Keratinocyte (primary cell): ENCODE measurements around the gene EZH2.

Experiments used
- CTCF ChIP-seq, 3 experiments: IDR thresholded peaks in 1 of 3; conservative IDR thresholded peaks in 1 of 3; optimal IDR thresholded peaks in 1 of 3; 2 replicates in 2 of 3; 3 replicates in 1 of 3; pipeline versions ENCODE3 to v1.5.1; 2011; ENCODE audit warnings: low read length in 3 of 3, mild to moderate bottlenecking in 3 of 3, moderate library complexity in 2 of 3, control low read depth in 1 of 3, inconsistent platforms in 1 of 3; ENCODE audit not compliant: insufficient read depth in 2 of 3; ENCODE audit errors: extremely low read depth in 1 of 3
- EZH2 ChIP-seq: IDR thresholded peaks from one replicate; pipeline ENCODE4 v1.6.1; 2012; ENCODE audit warnings: inconsistent platforms, mild to moderate bottlenecking, low read length, moderate library complexity

GRCh38 chr7:148770004-148770403, 114.1 kb downstream of the EZH2 start:
- no peak for TF ChIP-seq CTCF (optimal IDR thresholded peaks at IDR 0.05 in 1 of 3, IDR thresholded peaks at IDR 0.05 in 1 of 3, conservative IDR thresholded peaks at IDR 0.05 in 1 of 3; ENCODE audit: extremely low read depth in 1 of 3, insufficient read depth in 2 of 3, low read length in 3 of 3)
- TF ChIP-seq EZH2: no peak
